Stimulated activated CD4-positive, alpha-beta T cell treated with anti-CD3 and anti-CD28 coated beads, Interleukin-12 subunit alpha, Interleukin-12 subunit beta, amount 100 ng/mL, for 24 hours (primary cell): Measurements from ENCODE around the gene DHRS2.

ENCODE experiments used
- DNase-seq, 2 experiments: peaks; one replicate each; pipeline ENCODE4 v3.0.0-alpha.2; 2020; ENCODE audit warnings: low read depth in 2 of 2

The DHRS2 gene

DNA sequence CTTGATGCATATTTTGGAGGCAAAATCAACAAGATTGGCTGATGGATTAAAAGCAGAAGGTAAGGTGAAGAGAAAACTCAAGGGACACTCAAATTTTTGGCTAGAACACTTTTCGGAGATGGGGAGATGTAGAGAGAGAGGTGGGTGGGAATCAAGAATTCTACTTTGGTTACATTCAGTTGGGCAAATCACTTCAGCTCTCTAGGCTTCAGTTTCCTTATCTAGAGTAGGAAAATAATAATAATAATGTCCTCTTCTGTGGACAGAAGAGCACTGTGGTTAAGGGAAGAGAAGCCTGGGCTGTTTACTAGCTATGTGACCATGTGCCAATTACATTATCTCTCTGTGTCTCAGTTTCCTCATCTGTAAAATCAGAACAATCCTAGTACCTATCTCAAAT, 23.4 kb upstream of the DHRS2 start:
- no peak for DNase-seq

DNA sequence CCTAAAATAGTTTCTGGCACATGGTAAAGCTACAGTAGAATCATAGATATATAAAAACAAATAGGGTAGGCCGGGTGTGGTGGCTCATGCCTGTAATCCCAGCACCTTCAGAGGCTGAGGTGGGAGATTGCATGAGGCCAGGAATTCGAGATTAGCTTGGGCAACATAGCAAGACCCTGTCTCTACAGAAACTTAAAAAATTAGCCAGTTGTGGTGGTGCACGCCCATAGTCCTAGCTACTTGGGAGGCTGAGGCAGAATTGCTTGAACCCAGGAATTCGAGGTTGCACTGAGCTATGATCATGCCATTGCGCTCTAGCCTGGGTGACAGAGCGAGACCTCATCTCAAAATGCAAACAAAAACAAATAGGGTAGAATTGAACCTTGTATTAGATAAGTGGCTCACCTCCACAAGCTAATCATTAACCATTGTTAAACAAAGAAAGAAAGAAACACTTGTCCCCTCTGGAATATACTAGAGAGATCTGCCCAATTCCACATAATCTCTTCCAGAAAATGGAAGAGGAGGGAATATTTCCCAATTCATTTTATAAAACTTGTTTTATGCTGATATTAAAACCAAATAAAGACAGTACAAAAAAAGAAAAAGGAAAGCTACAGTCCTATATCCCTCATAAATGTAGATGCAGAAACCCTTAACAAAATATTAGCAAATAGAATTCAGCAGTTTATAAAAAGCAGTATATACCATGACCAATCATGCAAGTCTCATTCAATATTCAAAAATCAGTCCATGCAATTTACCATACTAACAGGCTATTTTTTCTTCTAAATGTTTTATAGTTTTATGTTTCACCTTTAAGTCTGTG, 22.7 kb upstream of the DHRS2 start:
- no peak for DNase-seq

GRCh38 chr14:23614395-23614828, 21.8 kb upstream of the DHRS2 start:
- no peak for DNase-seq

DNA sequence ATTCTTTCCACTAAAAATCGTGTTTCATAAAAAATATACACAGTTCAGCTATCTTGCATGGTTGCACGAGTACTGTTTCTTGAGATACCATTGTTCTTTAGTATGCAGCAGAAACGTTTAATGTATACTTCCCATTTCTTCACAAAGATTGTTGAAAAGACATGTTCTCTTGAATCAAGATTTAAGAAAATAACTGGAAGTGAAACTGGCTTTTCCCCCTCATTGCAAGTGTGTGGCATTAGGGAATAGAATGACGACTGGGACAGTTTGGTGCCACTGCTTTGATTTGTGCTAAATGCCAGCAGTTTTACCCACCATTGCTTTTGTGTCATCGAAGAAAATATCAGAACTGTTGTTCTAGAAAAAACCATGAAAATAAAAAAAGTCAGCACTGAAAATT, 20.3 kb upstream of the DHRS2 start:
- DNase-seq: no peak

GRCh38 chr14:23617539-23617938, 18.6 kb upstream of the DHRS2 start:
- DNase-seq: no peak

DNA sequence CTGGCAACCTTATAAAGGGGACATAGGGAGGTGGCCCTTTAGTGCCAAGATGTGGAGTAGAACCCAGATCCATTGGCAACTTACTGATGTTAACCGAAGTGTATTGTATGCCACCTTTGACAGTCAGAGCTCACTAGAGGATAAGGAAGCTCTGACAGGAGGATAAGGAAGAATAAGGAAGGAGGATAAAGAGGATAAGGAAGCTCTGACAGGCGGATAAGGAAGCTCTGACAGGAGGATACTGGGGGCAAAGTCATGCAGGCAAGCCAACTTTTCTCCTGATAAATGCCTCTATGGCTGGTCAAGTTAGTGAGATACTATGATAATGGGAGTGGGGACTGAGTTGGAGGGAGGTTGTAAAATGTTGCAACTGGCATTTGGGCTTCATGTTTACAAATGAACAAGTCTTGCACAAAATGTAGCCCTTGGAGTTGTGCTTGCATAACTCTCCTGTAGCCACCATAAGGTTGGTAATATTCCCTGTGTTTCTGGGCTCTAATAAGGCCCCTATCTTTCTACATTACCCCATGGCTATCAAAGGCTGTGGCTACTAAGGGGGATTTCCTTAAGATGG, 17.7 kb upstream of the DHRS2 start:
- DNase-seq: no peak

DNA sequence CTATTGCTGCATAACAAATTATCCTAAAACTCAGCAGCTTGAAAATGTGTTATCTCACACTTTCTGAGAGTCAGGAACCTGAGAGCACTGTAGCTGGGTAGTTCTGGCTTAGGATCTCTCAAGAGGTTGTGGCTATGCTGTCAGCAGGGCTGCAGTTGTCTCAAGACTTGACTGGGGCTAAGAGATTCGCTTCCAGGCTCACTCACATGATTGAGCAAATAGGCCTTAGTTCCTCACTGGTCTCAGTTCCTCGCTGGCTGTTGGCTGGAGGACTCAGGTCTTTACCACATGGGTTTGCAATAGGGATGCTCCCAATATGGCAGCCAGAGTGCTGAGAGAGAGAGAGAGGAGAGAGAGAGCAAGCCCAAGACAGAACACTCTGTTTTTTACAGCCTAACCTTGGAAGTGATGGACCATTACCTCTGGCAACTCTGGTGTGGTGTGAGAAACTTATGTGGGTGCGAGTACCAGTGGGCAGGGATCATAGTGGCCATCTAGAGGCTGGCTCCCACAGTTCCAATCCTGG, 15.9 kb upstream of the DHRS2 start:
- no peak for DNase-seq

GRCh38 chr14:23621204-23621931, 14.8 kb upstream of the DHRS2 start:
- no peak for DNase-seq

DNA sequence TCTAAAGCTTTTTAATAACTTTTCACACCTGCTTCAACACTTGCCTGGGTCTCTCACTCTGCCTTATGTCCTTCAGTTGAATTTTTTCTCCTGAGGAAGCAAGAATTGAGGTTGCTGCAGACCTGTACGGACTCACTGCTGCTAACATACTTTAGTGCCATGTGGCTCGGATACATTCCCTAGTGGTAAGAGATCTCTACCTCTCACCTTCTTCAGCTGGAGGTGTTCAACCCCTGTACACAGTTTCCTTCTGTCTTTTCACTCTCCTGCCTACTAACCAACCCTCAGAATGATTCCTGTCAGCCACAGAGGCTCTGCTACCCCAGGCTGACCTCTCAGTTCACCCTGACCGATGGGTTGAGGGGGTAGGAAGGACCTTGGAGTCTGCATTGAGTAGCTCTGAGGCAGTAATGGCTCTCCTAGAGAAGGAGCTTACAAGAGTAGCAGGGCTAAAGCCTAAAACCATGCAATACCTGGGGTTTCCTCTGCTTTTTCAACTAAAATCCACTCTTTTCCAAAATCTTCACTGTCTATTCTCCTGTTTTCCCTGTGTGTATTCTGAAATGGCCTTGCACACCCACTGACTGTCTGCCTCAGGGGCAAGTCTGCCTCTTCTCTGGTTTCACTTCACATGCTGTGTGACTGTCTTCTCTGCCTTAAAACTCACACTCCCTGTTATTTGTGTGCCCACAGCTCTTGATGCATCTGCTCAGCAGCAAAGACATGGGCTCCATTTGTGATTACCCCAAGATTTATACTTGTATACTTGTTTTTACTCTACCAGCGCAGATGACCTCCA, 14.0 kb upstream of the DHRS2 start:
- DNase-seq: no peak

- no peak for DNase-seq
These were observed 13.2 kb upstream of the DHRS2 start for GRCh38 chr14:23622990-23623389.

DNA sequence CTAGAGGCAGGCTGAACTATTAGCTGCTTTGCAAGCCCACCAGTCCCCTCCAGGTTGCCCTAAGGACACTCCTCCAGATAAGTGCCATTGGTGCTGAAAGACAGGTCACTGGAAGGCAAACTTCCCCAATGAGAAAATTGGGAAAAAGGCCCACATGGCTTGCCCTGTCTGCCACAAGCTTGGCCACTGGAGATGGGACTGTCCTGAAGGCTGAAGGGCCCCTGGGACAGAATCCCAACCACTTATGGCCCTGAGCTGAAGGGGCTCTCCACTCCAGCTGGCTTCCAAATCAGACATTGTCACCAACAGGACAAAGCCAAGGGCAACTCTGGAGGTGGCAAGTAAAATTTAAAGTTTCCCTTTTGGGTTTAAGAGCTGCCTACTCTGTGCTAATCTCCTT, 12.2 kb upstream of the DHRS2 start:
- no peak for DNase-seq

DNA sequence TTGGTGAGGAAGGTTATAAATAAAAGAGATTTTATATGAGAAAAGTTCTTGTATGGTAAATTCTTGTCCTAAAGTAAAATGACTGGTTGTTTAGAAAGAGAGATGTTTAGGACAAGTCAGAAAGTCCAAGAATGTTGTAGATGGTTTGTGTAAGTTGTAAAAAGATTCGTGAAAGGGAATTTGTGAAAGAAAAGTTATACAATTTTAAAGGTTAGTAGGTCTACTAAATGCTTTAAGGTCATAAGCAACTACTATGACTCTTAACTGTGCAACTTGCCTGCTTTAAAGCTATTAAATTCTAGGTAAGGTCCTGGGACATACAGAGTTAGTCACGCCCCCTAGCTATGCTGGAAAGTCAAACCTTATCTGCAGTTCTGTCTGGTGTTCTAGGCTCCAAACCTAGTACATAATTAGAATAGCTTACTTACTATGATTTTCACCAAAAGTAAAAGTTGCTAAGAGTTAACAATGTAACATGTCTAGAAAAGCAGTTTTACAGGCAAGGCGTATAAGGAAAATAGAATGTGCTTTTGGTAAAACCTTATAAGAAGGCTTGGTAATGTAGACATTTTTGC, 11.2 kb upstream of the DHRS2 start:
- no peak for DNase-seq

GRCh38 chr14:23626946-23627345, 9.2 kb upstream of the DHRS2 start:
- DNase-seq: no peak

- no peak for DNase-seq
These were observed 8.2 kb upstream of the DHRS2 start for GRCh38 chr14:23627961-23628360.

DNA sequence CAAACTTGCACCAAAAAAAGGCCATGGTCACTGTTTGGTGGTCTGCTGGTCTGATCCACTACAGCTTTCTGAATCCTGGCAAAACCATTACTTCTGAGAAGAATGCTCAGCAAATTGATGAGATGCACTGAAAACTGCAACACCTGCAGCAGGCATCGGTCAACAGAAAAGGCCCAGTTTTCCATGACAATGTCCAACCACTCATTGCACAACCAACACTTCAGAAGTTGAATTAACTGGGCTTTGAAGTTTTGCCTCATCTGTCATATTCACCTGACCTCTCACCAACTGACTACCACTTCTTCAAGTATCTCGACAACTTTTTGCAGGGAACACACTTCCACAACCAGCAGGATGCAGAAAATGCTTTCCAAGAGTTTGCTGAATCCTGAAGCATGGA, 7.0 kb upstream of the DHRS2 start:
- no peak for DNase-seq

DNA sequence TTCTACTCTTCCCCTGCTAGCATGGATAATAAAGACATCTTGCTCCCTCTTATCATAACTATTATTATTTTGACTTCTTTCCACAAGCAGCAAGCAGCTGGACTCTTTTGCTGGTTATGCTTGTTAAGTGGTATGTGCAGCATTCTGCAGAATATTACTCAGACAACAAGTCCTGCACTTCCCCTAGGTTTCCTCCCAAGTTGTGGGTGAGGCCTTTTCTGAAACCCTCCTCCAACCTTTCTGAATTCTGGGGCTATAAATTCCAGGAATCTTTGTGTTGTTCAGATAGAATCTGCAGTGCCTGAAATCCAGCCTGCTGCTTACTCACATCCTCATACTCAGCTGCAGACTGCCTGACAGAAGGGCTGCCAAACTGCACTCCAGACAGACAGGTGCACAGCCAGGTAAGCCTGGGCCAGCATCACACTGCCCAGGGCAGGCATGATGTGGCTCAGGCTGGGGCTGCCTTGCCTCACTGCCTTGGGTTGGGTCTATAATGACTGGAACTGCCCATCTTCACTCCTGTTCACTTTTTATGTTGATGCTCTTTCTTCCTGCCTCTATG, 6.2 kb upstream of the DHRS2 start:
- no peak for DNase-seq

DNA sequence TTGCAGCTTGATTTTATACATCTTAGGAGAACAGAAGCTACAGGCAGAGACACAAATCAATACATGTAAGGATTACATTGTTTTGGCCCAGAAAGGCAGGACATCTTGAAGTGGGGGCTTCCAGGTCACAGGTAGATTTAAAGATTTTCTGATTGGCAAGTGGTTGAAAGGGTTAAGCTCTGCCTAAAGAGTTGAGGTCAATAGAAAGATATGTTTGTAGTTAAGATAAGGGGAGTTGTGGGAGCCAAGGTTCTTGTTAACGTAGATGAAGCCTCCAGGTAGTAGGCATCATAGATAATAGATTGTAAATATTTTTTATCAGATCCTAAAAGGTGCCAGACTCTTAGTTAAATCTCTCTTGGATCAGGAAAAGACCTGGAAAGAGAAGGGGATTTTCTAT, 5.5 kb upstream of the DHRS2 start:
- no peak for DNase-seq

DNA sequence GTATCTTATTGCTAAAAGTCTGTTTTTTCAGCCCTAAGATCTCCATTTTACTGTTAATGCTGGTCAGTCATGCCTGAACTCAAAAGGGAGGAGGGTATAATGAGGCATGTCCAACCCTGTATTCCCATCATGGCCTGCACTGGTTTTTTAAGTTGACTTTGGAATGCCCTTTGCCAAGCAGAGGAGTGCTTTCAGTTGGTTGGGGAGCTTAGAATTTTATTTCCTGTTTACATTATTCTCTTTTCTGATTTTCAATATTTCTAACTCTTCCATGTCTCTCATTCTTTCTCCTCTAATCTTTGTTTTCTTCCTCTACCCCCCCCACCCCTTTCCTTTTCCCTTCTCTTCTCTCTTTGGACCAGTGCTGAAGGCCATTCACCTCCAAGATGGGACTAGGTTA, 4.9 kb upstream of the DHRS2 start:
- no peak for DNase-seq

- peak; percentile 48 to 71 for DNase-seq
These were observed 4.3 kb upstream of the DHRS2 start for GRCh38 chr14:23631702-23632460.

DNA sequence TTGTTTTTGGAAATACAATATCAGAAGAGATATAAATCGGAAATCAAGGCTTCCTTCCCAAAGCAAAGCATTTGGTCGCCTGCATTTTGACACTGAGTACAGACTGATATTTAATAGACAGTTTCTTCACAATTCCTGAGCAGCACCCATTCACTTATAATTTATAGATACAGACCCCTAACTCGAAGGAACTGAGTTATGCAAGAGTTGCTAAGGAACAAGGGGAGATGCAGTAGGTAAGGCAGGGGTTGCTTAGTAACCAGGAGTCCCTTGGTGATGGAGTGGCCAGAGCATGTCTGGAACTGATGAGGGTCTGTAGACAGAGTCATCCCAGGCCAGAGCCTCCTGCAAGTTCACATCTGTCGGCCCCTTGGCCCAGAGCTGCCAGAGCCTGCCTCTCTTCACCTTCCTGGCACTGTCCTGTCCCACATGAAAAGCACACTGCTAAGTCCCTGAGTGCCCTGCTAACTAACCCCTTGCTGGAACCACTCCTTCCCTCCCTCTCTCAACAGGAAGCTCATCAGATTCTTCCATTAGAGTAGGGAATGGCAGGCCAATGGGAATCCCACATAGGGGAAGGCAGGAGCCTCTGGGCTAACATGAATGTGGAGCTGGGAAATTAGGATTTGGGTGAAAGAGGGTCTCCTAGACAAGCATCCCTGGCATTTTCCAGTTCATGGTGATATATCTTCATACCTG, 3.6 kb upstream of the DHRS2 start:
- DNase-seq: no peak
